AG09319 (cell line): Measurements from ENCODE around the gene GAST.
"Not testable (repeated sequence)": the region's sequence is repeated elsewhere in the genome, so short reads cannot be mapped to it uniquely, and the experiment has no call there.

Experiments
- DNase-seq: peaks from one replicate; pipeline ENCODE4 v3.0.0-alpha.2; 2010; ENCODE audit warnings: low read depth; ENCODE audit errors: extremely low read depth
- TF ChIP-seq, protein P1 (sequence below): IDR thresholded peaks from 2 replicates; pipeline ENCODE4 v1.5.1; 2011; ENCODE audit warnings: low read depth, mild to moderate bottlenecking, inconsistent platforms, low read length, moderate library complexity

Gene GAST

DNA sequence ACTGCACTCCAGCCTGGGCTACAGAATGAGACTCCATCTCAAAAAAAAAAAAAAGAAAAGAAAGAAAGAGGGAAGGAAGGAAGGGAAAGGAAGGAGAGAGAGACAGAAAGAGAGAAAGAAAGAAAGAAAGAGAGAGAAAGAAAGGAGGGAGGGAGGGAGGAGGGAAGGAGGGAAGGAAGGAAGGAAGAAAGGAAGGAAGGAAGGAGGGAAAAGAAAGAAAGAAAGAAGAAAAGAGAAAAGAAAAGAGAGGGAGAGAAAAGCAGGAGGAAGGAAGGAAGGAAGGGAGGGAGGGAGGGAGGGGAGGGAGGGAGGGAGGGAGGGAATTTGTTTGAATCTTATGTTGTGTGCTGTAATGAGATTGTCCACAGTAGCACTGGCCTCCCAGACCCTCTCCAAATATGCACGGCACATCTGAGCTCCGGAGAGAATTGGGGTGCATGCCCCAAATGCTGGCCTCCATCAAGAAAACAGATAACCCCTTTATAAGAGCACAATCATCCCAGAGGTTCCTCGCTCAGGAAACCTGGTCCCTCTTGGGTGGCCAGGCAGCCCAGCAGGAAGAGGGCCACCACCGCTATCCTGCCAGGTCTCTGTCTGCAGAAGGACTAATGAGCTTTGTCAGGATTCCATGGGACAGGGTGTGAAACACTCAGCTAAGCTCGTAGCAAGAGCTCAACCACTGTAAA, 32.2 kb upstream of the GAST start:
- TF ChIP-seq, protein P1, sequence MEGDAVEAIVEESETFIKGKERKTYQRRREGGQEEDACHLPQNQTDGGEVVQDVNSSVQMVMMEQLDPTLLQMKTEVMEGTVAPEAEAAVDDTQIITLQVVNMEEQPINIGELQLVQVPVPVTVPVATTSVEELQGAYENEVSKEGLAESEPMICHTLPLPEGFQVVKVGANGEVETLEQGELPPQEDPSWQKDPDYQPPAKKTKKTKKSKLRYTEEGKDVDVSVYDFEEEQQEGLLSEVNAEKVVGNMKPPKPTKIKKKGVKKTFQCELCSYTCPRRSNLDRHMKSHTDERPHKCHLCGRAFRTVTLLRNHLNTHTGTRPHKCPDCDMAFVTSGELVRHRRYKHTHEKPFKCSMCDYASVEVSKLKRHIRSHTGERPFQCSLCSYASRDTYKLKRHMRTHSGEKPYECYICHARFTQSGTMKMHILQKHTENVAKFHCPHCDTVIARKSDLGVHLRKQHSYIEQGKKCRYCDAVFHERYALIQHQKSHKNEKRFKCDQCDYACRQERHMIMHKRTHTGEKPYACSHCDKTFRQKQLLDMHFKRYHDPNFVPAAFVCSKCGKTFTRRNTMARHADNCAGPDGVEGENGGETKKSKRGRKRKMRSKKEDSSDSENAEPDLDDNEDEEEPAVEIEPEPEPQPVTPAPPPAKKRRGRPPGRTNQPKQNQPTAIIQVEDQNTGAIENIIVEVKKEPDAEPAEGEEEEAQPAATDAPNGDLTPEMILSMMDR = no peak
- DNase-seq = no peak

DNA sequence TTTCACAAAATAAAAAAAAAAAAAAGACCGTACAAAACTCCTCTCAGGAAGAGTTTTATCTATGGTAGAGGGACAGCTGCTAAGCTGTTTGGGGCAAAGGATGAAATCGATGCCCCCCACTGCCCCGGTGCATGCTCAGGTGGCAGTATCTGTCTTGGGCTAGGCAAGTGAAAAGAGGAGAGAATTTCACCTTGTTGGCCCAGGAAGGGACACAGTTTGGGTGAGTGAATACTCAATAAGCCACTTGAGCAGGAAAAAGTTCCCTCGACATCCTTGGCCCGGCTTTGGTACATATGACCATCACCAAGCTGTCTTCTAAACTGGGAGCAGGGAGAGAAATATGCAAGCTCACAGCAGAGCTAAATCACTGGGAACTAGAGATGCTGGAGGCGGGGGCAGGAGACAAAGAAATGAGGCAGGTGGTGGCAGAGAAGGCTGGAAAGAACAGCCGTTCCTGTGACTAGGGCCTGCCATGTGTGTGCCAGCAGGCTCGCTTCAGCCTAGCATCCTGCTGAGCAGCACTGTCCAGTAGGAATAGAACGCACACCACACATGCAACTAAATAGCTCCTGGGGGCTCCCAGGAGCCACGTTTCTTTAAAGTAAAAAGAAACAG, 31.6 kb upstream of the GAST start:
- TF ChIP-seq, protein P1 = no peak
- DNase-seq = no peak

DNA sequence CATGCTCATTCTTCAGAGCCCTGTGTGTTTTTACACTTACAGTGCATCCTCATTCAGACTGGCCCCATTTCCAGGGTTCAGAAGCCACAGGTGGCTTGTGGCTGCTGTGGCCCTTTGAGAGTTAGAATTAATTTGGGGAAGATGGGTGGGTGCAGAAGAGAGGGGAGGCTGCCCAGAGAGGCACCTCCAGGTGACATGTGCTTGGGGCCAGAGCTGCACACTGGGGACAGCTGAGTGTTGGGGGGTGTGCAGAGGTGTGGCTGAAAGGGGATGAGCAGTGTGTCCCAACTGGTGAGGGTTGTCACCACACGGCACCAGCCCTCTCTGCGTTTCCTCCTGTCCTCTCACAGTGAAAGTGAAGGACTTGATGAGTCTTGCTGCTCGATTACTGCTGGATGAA, 30.4 kb upstream of the GAST start:
- TF ChIP-seq, protein P1 = no peak
- no peak for DNase-seq

DNA sequence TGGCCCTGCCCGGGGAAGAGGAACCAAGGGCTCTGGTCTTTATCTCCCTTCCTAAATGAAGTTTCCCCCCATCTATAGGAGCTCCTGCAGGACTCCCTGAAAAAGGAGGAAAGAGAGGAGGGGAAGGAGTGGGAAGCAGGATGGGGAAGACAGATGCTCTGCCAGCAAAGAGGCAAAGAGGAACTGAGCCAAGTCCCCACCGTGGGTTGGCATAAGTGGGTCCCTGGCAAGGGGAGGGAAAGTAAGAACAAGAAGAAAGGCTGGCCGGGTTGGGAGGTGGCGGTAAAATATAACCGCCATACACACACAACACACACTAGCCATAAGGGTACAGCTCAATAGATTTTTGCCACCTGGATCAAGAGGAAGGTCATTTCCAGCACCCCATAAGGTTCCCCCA, 29.5 kb upstream of the GAST start:
- TF ChIP-seq, protein P1 = no peak
- no peak for DNase-seq

DNA sequence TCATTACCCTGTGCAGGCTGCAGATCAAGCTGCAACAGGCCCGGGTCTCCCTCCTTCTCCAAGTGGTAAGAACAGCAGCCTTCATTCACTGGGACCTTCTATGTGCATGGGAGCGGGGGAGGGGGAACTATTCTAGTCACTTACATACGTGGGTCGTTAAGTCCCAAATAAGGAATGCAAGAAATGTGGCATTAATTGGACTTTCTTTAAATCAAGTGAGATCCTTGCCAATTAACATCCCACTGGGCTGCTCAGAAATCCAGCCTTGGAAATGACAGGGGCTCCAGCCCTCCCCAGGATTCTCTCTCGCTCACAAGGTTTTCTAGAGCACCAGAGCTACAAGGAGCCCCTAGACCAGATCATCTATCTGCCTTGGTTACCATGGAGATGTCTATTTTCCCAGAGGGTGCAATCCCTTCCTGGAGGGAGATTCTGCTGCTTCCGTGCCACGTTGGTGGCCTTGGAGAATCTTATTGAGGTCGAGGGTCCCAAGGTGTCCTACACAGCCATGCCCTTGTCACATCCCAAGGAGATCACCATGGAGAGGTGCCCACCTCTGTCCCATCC, 28.6 kb upstream of the GAST start:
- TF ChIP-seq, protein P1 = no peak
- no peak for DNase-seq

DNA sequence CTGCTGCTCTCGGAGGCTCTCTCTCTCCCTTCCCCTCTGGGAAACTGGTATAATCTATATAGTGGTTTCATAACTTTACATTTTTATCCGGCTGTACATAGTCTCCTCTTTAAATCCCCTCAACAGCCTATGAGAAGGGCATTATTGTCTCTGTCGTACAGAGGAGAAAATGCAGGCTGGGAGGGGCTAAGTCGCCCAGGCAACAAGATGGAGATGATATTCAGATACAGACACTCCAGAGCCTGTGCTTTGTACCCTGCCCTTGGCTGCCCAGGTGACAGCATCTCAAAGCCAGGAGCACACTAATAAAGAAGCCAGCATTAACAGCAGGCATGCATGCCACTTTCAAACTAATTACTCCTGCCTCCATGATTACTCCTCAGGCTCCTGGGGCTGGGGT, 28.1 kb upstream of the GAST start:
- no peak for DNase-seq
- TF ChIP-seq, protein P1 = no peak

DNA sequence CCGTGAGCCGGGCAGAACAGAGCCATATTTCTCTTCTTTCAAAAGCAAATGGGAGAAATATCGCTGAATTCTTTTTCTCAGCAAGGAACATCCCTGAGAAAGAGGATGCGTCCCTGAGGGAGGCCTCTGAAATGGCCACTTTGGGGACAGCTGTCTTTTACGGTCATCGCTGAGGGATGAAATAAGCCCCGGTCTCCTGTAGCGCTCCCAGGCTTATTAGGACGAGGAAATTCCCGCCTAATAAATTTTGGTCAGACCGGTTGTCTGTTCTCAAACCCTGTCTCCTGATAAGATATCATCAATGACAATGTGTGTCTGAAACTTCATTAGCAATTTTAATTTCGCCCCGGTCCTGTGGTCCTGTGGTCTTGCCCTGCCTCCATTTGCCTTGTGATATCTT, 26.4 kb upstream of the GAST start:
- DNase-seq = not testable (repeated sequence)
